GM12872 (cell line): ENCODE data around the gene SPRY2.
A peak's percentile ranks its signal among the peaks of the same experiment; 100 is the strongest.

Experiments used
- CTCF ChIP-seq: IDR thresholded peaks from 3 replicates; pipeline ENCODE4 v1.5.1; 2011; ENCODE audit warnings: low read depth, mild to moderate bottlenecking, low read length, moderate library complexity; ENCODE audit not compliant: insufficient read depth

Gene SPRY2

GRCh38 chr13:80345771-80346510, 5.0 kb upstream of the SPRY2 start:
- no peak for TF ChIP-seq CTCF

GRCh38 chr13:80342471-80343371, 1.8 kb upstream of the SPRY2 start:
- peak; percentile 96 for TF ChIP-seq CTCF

- no peak for TF ChIP-seq CTCF
These were observed 937 bp upstream of the SPRY2 start for GRCh38 chr13:80341756-80342370.

GRCh38 chr13:80340651-80341100, 250 bp downstream of the SPRY2 start:
- TF ChIP-seq CTCF, result no peak

GRCh38 chr13:80339912-80340650, 845 bp downstream of the SPRY2 start:
- TF ChIP-seq CTCF, result no peak

- no peak for TF ChIP-seq CTCF
These were observed 1.4 kb downstream of the SPRY2 start for GRCh38 chr13:80339563-80339911.
